ENCODE measurements around the gene LARP1.

- TF ChIP-seq YY1 (IDR thresholded peaks at IDR 0.05) (no peak), CTCF (IDR thresholded peaks at IDR 0.05; ENCODE audit: low read depth, low read length, missing input control) (no peak)
These were observed 104.0 kb downstream of the LARP1 start for GRCh38 chr5:154858972-154859871.

Measured in liver (tissue), 2 donors.